H1 (cell line): ENCODE data around the gene ZFAND6. TPM values are rescaled to one million over a fixed set of nuclear protein-coding genes. Genes with fewer than 3 reads are reported as not detected.

Experiments used
- CHD7 ChIP-seq: fragments of 300-600 bp; sonication (generic); IDR thresholded peaks from 2 replicates; pipeline ENCODE4 v1.7.1; 2012; ENCODE audit warnings: low read length, moderate library complexity, mild to moderate bottlenecking, inconsistent platforms; ENCODE audit not compliant: insufficient replicate concordance
- CTBP2 ChIP-seq: IDR thresholded peaks from 2 replicates; pipeline ENCODE4 v1.7.0; 2011; ENCODE audit warnings: borderline replicate concordance, mild to moderate bottlenecking, moderate library complexity, mixed read lengths, low read length; ENCODE audit not compliant: insufficient read depth, insufficient read length
- CTCF ChIP-seq, 3 experiments: IDR thresholded peaks; 1 replicate in 2 of 3; 2 replicates in 1 of 3; pipeline versions ENCODE4 v1.5.1 to v1.6.1; 2011; ENCODE audit warnings: low read length in 3 of 3, mild to moderate bottlenecking in 3 of 3, inconsistent platforms in 2 of 3, low read depth in 1 of 3, moderate library complexity in 1 of 3; ENCODE audit not compliant: insufficient read depth in 1 of 3; ENCODE audit errors: control extremely low read depth in 1 of 3
- GABPA ChIP-seq: IDR thresholded peaks from 2 replicates; pipeline ENCODE4 v1.6.1; 2011; ENCODE audit warnings: mild to moderate bottlenecking, low read length, moderate library complexity, borderline replicate concordance; ENCODE audit not compliant: insufficient read depth
- RAD21 ChIP-seq, 2 experiments: IDR thresholded peaks in 1 of 2; conservative IDR thresholded peaks in 1 of 2; 2 replicates each; pipeline ENCODE4 v1.6.1; 2011; ENCODE audit warnings: low read depth in 2 of 2, low read length in 2 of 2, improper control_type of control experiment in 1 of 2, inconsistent platforms in 1 of 2, mild to moderate bottlenecking in 1 of 2, moderate library complexity in 1 of 2
- polyA plus RNA-seq, 7 experiments: library from polyadenylated mRNA; depleted of rRNA in 3 of 7; stranded (reverse) in 5 of 7; unstranded in 2 of 7; fragments of >200 nt in 5 of 7; fragments of 200-250 nt in 2 of 7; gene quantifications; 1 replicate in 5 of 7; 2 replicates in 1 of 7; 4 replicates in 1 of 7; pipeline versions ENCODE4 v1.2.1 to v1.2.3, GENCODE V29; 2011 to 2013; ENCODE audit warnings: missing spikeins in 2 of 7, mixed read lengths in 2 of 7
- total RNA-seq: library from RNA; stranded (reverse); fragmentation: NEBNext Ultra II Directional; extraction: Animal tissue kit (Norgen Biotek cat#: 25700); gene quantifications from 2 replicates; pipeline ENCODE4 v1.2.1, GENCODE V29; 2021
- TF ChIP-seq, protein P1 (sequence below): IDR thresholded peaks from 2 replicates; pipeline ENCODE4 v1.6.1; 2011; ENCODE audit warnings: low read depth, mild to moderate bottlenecking, low read length; ENCODE audit not compliant: insufficient read depth

The ZFAND6 gene
- total and polyA plus RNA-seq, 2 of the 8 experiments (the other 6 are each of a cell fraction or from before 2014, with no cell fraction given), result 136 to 237 TPM

DNA sequence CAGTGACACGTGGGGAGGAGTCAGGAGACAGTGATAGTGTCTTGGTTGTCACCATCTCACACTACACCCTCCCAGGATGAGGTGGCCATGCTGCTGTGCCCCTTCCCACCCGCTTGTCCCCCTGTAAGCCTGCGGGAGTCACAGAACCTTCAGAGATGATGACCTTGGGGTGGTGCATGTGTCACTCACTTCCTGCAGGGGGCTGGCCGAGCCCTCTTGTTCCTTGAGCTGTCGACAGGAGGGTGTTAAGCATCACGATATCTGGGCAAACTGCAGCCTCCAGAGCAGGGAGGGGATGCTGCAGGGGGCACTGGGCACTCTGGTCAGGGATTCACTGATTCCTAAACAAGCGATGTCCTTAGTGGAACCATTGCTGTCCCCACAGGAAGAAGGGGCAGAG is 121.0 kb downstream of the ZFAND6 start (continued):
- TF ChIP-seq CHD7, result no peak
- TF ChIP-seq CTBP2, result no peak
- TF ChIP-seq RAD21 (IDR thresholded peaks at IDR 0.05 in 1 of 2, conservative IDR thresholded peaks at IDR 0.05 in 1 of 2; ENCODE audit: low read depth in 2 of 2, low read length in 2 of 2), result peak in 1 of 2 experiments; percentile 21; a peak in 1 of 4 replicates
- TF ChIP-seq GABPA, result no peak
- TF ChIP-seq CTCF (IDR thresholded peaks at IDR 0.05; ENCODE audit: control extremely low read depth in 1 of 3, insufficient read depth in 1 of 3, low read depth in 1 of 3, low read length in 3 of 3), result peak; percentile 22 to 30 (median 24)
- TF ChIP-seq, protein P1, sequence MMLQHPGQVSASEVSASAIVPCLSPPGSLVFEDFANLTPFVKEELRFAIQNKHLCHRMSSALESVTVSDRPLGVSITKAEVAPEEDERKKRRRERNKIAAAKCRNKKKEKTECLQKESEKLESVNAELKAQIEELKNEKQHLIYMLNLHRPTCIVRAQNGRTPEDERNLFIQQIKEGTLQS, result no peak
